HepG2 (cell line): ENCODE data around the gene PPM1E. TPM values are rescaled to one million over a fixed set of nuclear protein-coding genes. Genes with fewer than 3 reads are reported as not detected.

Experiments
- ATAC-seq: fragments of 200-7000 bp; cut with Tn5 transposase; 3 replicates; pipeline ENCODE4 v1.9.1; 2020; ENCODE audit warnings: mild to moderate bottlenecking, moderate library complexity
- BruUV-seq: library from RNA; stranded (reverse); fragments of 400-500 nt; replicated peaks from 2 replicates; lab custom pipeline; 2021; lab: Mats Ljungman, UMichigan
- CTCF ChIA-PET: fragments of 300-600 bp; formaldehyde crosslinking; extraction: SDS; loops from one replicate; lab custom pipeline; 2021; ENCODE audit warnings: low total read pairs, inconsistent platforms, low intra/inter-chr PET ratio; lab: Yijun Ruan, JAX
- POLR2A ChIA-PET: fragments of 350-600 bp; sonication (Branson Sonifier 250); formaldehyde crosslinking; loops from one replicate; lab custom pipeline; 2020; ENCODE audit warnings: antibody characterized with exemption, inconsistent platforms; lab: Yijun Ruan, JAX
- DNase-seq: peaks from one replicate; pipeline ENCODE4 v3.0.0-alpha.2; 2015; ENCODE audit warnings: low spot score
- FAIRE-seq: peaks from 3 replicates; lab custom pipeline; 2011; peaks lifted over from hg19 to GRCh38; lab: Jason Lieb, UNC
- H2AFZ ChIP-seq: one replicate; pipeline ENCODE4 v1.6.1; 2011; ENCODE audit warnings: low read length, inconsistent platforms
- H3K27ac ChIP-seq: fragments of 300-600 bp; 3 replicates; pipeline ENCODE4 v1.8.0; 2011; ENCODE audit warnings: mixed run types, mild to moderate bottlenecking, mixed read lengths, low read length, inconsistent platforms; ENCODE audit not compliant: insufficient read depth; ENCODE audit errors: extremely low read length
- H3K27me3 ChIP-seq, 2 experiments: fragments of 200-600 bp in 1 of 2; 2 replicates in 1 of 2; 3 replicates in 1 of 2; pipeline versions ENCODE4 v1.6.0 to v1.8.0; 2011; ENCODE audit warnings: low read length in 2 of 2, mild to moderate bottlenecking in 2 of 2, moderate library complexity in 2 of 2, inconsistent platforms in 1 of 2; ENCODE audit not compliant: insufficient read depth in 2 of 2, control insufficient read depth in 1 of 2
- H3K36me3 ChIP-seq, 2 experiments: fragments of 200-600 bp in 1 of 2; replicated peaks in 1 of 2; 2 replicates in 1 of 2; 3 replicates in 1 of 2; pipeline versions ENCODE4 v1.5.1 to v1.8.0; 2011; ENCODE audit warnings: low read length in 2 of 2, inconsistent platforms in 1 of 2; ENCODE audit not compliant: insufficient read depth in 2 of 2, control insufficient read depth in 1 of 2
- H3K4me1 ChIP-seq: 2 replicates; pipeline ENCODE4 v1.5.1; 2012; ENCODE audit warnings: low read length, inconsistent platforms; ENCODE audit not compliant: insufficient read depth
- H3K4me2 ChIP-seq: 2 replicates; pipeline ENCODE4 v1.6.0; 2011; ENCODE audit warnings: low read depth, low read length, inconsistent platforms
- H3K4me3 ChIP-seq, 3 experiments: fragments of 200-600 bp in 1 of 3; sonication (generic), shearing (Covaris generic) in 1 of 3; replicated peaks in 1 of 3; 2 replicates each; pipeline ENCODE4 v1.5.1; 2011 to 2016; ENCODE audit warnings: low read length in 3 of 3, inconsistent platforms in 2 of 3, low read depth in 2 of 3, mild to moderate bottlenecking in 2 of 3, control low read depth in 1 of 3, mixed read lengths in 1 of 3; ENCODE audit not compliant: insufficient read depth in 1 of 3
- H3K79me2 ChIP-seq: one replicate; pipeline ENCODE4 v1.6.1; 2011; ENCODE audit warnings: low read length, inconsistent platforms; ENCODE audit not compliant: insufficient read depth
- H3K9ac ChIP-seq: 2 replicates; pipeline ENCODE4 v1.6.0; 2011; ENCODE audit warnings: mild to moderate bottlenecking, low read depth, low read length, inconsistent platforms; ENCODE audit not compliant: insufficient read depth
- H3K9me3 ChIP-seq: 2 replicates; pipeline ENCODE4 v1.5.1; 2012; ENCODE audit warnings: mild to moderate bottlenecking, low read length
- H4K20me1 ChIP-seq: 2 replicates; pipeline ENCODE4 v1.6.0; 2011; ENCODE audit warnings: inconsistent platforms, mild to moderate bottlenecking, low read length, moderate library complexity; ENCODE audit not compliant: insufficient read depth
- CBX1 ChIP-seq: IDR thresholded peaks from one replicate; pipeline ENCODE4 v1.6.1; 2016; ENCODE audit warnings: antibody characterized with exemption, low read depth
- GPN1 ChIP-seq: sonication (generic); formaldehyde crosslinking; IDR thresholded peaks from 2 replicates; pipeline ENCODE4 v1.5.1; 2020; ENCODE audit warnings: missing genetic modification reagents, borderline replicate concordance
- HIC2 ChIP-seq: sonication (generic); formaldehyde crosslinking; IDR thresholded peaks from 2 replicates; pipeline ENCODE4 v1.9.0; 2022; ENCODE audit warnings: low read depth, missing genetic modification reagents
- MTA3 ChIP-seq: sonication (generic); formaldehyde crosslinking; IDR thresholded peaks from 2 replicates; pipeline ENCODE4 v1.4.0; 2020; ENCODE audit warnings: missing genetic modification reagents
- MYC ChIP-seq: sonication (generic); formaldehyde crosslinking; IDR thresholded peaks from 2 replicates; pipeline ENCODE4 v1.9.0; 2021; ENCODE audit warnings: missing genetic modification reagents, borderline replicate concordance
- ZNF660 ChIP-seq: sonication (generic); formaldehyde crosslinking; IDR thresholded peaks from 2 replicates; pipeline ENCODE4 v1.5.1; 2020; ENCODE audit warnings: mild to moderate bottlenecking, low read depth, missing genetic modification reagents, borderline replicate concordance
- WGBS: methylation state at CpG from one replicate; pipeline ENCODE4 v1.1.6; 2017; ENCODE audit warnings: low lambda C conversion rate; 5-methylcytosine and 5-hydroxymethylcytosine counted together
- in situ Hi-C: cut with HindIII; loops from 2 replicates; pipeline ENCODE4 v1.10.0; 2017; ENCODE audit warnings: low pct_unique_long_range_greater_than_20kb; ENCODE audit not compliant: extremely low pct_ligation_motif_present
- intact Hi-C: fragments of 100-400 bp; cut with micrococcal nuclease; formaldehyde crosslinking; loops from one replicate; pipeline ENCODE4 v1.10.0; 2022; ENCODE audit not compliant: unreplicated experiment
- polyA plus RNA-seq, 8 experiments: library from polyadenylated mRNA; depleted of rRNA in 3 of 8; stranded (reverse) in 7 of 8; unstranded in 1 of 8; fragments of >200 nt; fragmentation: Illumina TruSeq in 4 of 8; extraction: Trizol in 4 of 8; gene quantifications; 2 replicates each; pipeline versions ENCODE4 v1.2.1 to v1.2.3, GENCODE V29; 2011 to 2016; ENCODE audit warnings: low read depth in 4 of 8, missing spikeins in 1 of 8, mixed read lengths in 1 of 8; ENCODE audit not compliant: insufficient read depth in 1 of 8
- total RNA-seq, 5 experiments: library from RNA; depleted of rRNA; stranded (reverse); fragments of >200 nt; fragmentation: Illumina TruSeq; extraction: Trizol; gene quantifications; 2 replicates each; pipeline ENCODE4 v1.2.3, GENCODE V29; 2016; ENCODE audit warnings: low read depth in 1 of 5
- TF ChIP-seq, protein P1 (sequence below): sonication (generic); formaldehyde crosslinking; IDR thresholded peaks from 2 replicates; pipeline ENCODE4 v1.4.0; 2020; ENCODE audit warnings: mild to moderate bottlenecking, low read depth, missing genetic modification reagents

The PPM1E gene
- total and polyA plus RNA-seq, 2 of the 13 experiments (the other 11 are each of a cell fraction or from before 2014, with no cell fraction given) = 0.15 TPM; not detected in 1

GRCh38 chr17:58985367-58985766 is 229.7 kb downstream of the PPM1E start:
- H3K36me3 ChIP-seq = no peaks in the 10 kb centered on the region
- no peak overlapping the region for H3K4me3 ChIP-seq
- no peak overlapping the region for H3K4me2 ChIP-seq
- TF ChIP-seq CBX1 (no peak), GPN1 (CRISPR knock-in tag) (no peak), MYC (CRISPR knock-in tag) (no peak), ZNF660 (CRISPR knock-in tag) (no peak), HIC2 (CRISPR knock-in tag) (no peak), MTA3 (CRISPR knock-in tag) (no peak)
- TF ChIP-seq, protein P1, sequence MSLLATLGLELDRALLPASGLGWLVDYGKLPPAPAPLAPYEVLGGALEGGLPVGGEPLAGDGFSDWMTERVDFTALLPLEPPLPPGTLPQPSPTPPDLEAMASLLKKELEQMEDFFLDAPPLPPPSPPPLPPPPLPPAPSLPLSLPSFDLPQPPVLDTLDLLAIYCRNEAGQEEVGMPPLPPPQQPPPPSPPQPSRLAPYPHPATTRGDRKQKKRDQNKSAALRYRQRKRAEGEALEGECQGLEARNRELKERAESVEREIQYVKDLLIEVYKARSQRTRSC (CRISPR knock-in tag) = no peak
- no peaks in the 10 kb centered on the region for H4K20me1 ChIP-seq
- DNase-seq = no peak
- no peak for FAIRE-seq
- H3K79me2 ChIP-seq = no peaks in the 10 kb centered on the region
- H2AFZ ChIP-seq = no peak overlapping the region
- H3K9me3 ChIP-seq = no peaks in the 10 kb centered on the region
- CTCF ChIA-PET = no interaction called here
- ATAC-seq = no peak
- H3K27ac ChIP-seq = no peak overlapping the region
- WGBS = 78% methylated on average over 6 of the region's 6 CpGs
- H3K27me3 ChIP-seq = no peaks in the 10 kb centered on the region
- H3K9ac ChIP-seq = no peak overlapping the region
- intact Hi-C loops = no loop called here
- POLR2A ChIA-PET = no interaction called here
- no TSS peak for BruUV-seq
- no peaks in the 10 kb centered on the region for H3K4me1 ChIP-seq
- in situ Hi-C loops = no loop called here
